GM19099 (cell line): ENCODE data around the gene FBN1.

Source experiments
- POLR2A ChIP-seq: IDR thresholded peaks from 3 replicates; pipeline ENCODE4 v1.6.1; 2011; ENCODE audit warnings: low read depth; ENCODE audit not compliant: insufficient read length; ENCODE audit errors: extremely low read depth

The FBN1 gene

DNA sequence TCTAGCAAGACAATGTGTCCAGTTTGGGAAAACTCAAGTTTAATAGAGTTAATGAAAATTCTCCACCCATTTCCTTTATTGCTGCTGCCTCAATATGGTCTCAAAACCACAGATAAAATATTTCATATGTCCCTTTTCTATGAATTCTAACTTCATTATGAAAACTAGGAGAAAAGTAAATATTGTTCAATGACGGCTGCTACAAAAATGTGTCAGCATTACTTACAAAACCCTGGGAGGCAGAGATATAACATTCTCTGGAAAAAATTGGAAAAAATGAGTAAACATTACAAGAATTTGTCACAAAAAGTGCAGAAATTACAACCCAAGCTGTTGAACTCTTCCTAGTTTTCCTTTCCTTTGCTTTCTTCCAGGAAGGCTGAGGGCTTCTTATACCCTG, 22.2 kb upstream of the FBN1 start:
- no peak for TF ChIP-seq POLR2A

DNA sequence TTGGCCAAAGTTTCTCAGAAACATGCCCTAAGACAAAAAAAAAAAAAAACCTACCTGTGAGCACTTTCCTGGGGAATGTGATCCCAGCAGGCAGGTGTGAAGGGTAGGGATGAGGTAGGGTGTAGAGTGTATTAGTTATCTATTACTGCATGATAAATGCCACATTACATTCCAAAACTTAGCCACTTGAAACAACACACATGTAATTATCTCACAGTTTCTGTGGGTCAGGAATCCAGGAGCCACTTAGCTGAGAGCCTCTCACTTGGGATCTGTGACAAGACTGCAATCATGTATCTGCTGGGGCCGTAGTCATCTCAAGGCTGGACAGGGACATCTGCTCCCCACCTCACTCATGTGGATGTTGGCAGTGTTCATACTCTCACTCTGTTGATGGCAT, 18.9 kb upstream of the FBN1 start:
- TF ChIP-seq POLR2A: no peak

GRCh38 chr15:48657950-48658591, 12.6 kb upstream of the FBN1 start:
- no peak for TF ChIP-seq POLR2A

- TF ChIP-seq POLR2A: no peak
These were observed 9.3 kb upstream of the FBN1 start for GRCh38 chr15:48654801-48655200.

- TF ChIP-seq POLR2A: no peak
These were observed 8.6 kb upstream of the FBN1 start for GRCh38 chr15:48653913-48654670.

- no peak for TF ChIP-seq POLR2A
These were observed 7.7 kb upstream of the FBN1 start for GRCh38 chr15:48653216-48653615.

DNA sequence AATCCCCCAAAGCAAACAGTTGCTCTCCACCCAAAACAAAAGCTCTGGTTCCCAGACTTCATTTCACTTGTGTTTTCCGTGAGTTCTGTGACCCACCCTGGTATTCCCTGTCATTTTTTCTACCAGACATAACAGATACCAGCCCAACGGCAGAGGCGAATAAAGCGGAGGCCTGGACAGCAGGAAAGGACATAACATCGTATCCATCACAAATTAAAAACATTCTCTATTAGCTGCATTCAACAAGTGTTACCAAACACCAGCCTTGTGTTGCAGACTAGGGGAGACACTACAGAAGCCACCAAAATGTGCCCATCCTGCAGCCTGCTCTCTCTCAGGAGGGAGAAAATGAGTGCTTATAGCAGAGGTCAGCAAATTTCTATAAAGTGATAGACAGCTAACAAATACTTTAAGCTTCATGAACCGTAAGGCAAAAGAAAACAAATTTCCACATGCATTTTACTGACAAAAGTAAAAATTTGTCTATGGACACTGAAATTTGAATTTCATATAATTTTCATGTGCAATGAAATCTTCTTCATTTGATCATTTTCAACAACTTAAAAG, 7.1 kb upstream of the FBN1 start:
- no peak for TF ChIP-seq POLR2A

- TF ChIP-seq POLR2A: no peak
These were observed 5.4 kb upstream of the FBN1 start for GRCh38 chr15:48650931-48651330.

GRCh38 chr15:48647962-48648361, 2.5 kb upstream of the FBN1 start:
- no peak for TF ChIP-seq POLR2A

GRCh38 chr15:48646331-48646730, 822 bp upstream of the FBN1 start:
- TF ChIP-seq POLR2A: no peak

- TF ChIP-seq POLR2A: no peak
These were observed 517 bp downstream of the FBN1 start for GRCh38 chr15:48644827-48645557.

GRCh38 chr15:48644467-48644826, 1.1 kb downstream of the FBN1 start:
- no peak for TF ChIP-seq POLR2A

- no peak for TF ChIP-seq POLR2A
These were observed 1.6 kb downstream of the FBN1 start for GRCh38 chr15:48643776-48644466.

GRCh38 chr15:48643206-48643605, 2.3 kb downstream of the FBN1 start:
- TF ChIP-seq POLR2A: no peak

DNA sequence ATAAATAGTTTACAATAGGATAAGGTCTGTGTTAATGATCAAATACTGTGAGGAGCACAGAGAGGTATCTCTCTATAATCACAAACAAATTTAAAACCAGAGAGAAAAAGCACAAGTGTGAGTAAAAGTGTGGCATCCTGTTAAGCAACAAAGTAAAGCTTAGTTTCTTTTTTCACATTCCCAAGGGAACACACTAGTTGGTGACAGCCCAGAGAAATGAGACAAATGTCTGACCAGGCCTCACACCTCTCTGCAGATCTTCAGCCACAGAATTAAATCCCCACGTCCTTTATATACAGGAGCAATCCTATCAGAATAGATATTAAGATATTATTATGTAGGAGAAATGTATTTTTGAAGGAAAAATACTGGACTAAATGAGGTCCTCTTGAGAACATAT, 2.7 kb downstream of the FBN1 start:
- TF ChIP-seq POLR2A: no peak
